HepG2 (cell line): ENCODE measurements around the gene CDKN3. TPM values are rescaled to one million over a fixed set of nuclear protein-coding genes. Genes with fewer than 3 reads are reported as not detected.

Experiments used
- ATAC-seq: fragments of 200-7000 bp; cut with Tn5 transposase; 3 replicates; pipeline ENCODE4 v1.9.1; 2020; ENCODE audit warnings: mild to moderate bottlenecking, moderate library complexity
- BruUV-seq: library from RNA; stranded (reverse); fragments of 400-500 nt; replicated peaks from 2 replicates; lab custom pipeline; 2021; lab: Mats Ljungman, UMichigan
- CTCF ChIA-PET: fragments of 300-600 bp; formaldehyde crosslinking; extraction: SDS; loops from one replicate; lab custom pipeline; 2021; ENCODE audit warnings: low total read pairs, inconsistent platforms, low intra/inter-chr PET ratio; lab: Yijun Ruan, JAX
- POLR2A ChIA-PET: fragments of 350-600 bp; sonication (Branson Sonifier 250); formaldehyde crosslinking; loops from one replicate; lab custom pipeline; 2020; ENCODE audit warnings: antibody characterized with exemption, inconsistent platforms; lab: Yijun Ruan, JAX
- DNase-seq: peaks from one replicate; pipeline ENCODE4 v3.0.0-alpha.2; 2015; ENCODE audit warnings: low spot score
- FAIRE-seq: peaks from 3 replicates; lab custom pipeline; 2011; peaks lifted over from hg19 to GRCh38; lab: Jason Lieb, UNC
- H2AFZ ChIP-seq: one replicate; pipeline ENCODE4 v1.6.1; 2011; ENCODE audit warnings: low read length, inconsistent platforms
- H3K27ac ChIP-seq: fragments of 300-600 bp; 3 replicates; pipeline ENCODE4 v1.8.0; 2011; ENCODE audit warnings: mixed run types, mild to moderate bottlenecking, mixed read lengths, low read length, inconsistent platforms; ENCODE audit not compliant: insufficient read depth; ENCODE audit errors: extremely low read length
- H3K27me3 ChIP-seq, 2 experiments: fragments of 200-600 bp in 1 of 2; 2 replicates in 1 of 2; 3 replicates in 1 of 2; pipeline versions ENCODE4 v1.6.0 to v1.8.0; 2011; ENCODE audit warnings: low read length in 2 of 2, mild to moderate bottlenecking in 2 of 2, moderate library complexity in 2 of 2, inconsistent platforms in 1 of 2; ENCODE audit not compliant: insufficient read depth in 2 of 2, control insufficient read depth in 1 of 2
- H3K36me3 ChIP-seq, 2 experiments: fragments of 200-600 bp in 1 of 2; replicated peaks in 1 of 2; 2 replicates in 1 of 2; 3 replicates in 1 of 2; pipeline versions ENCODE4 v1.5.1 to v1.8.0; 2011; ENCODE audit warnings: low read length in 2 of 2, inconsistent platforms in 1 of 2; ENCODE audit not compliant: insufficient read depth in 2 of 2, control insufficient read depth in 1 of 2
- H3K4me1 ChIP-seq: 2 replicates; pipeline ENCODE4 v1.5.1; 2012; ENCODE audit warnings: low read length, inconsistent platforms; ENCODE audit not compliant: insufficient read depth
- H3K4me2 ChIP-seq: 2 replicates; pipeline ENCODE4 v1.6.0; 2011; ENCODE audit warnings: low read depth, low read length, inconsistent platforms
- H3K4me3 ChIP-seq, 3 experiments: fragments of 200-600 bp in 1 of 3; sonication (generic), shearing (Covaris generic) in 1 of 3; replicated peaks in 1 of 3; 2 replicates each; pipeline ENCODE4 v1.5.1; 2011 to 2016; ENCODE audit warnings: low read length in 3 of 3, inconsistent platforms in 2 of 3, low read depth in 2 of 3, mild to moderate bottlenecking in 2 of 3, control low read depth in 1 of 3, mixed read lengths in 1 of 3; ENCODE audit not compliant: insufficient read depth in 1 of 3
- H3K79me2 ChIP-seq: one replicate; pipeline ENCODE4 v1.6.1; 2011; ENCODE audit warnings: low read length, inconsistent platforms; ENCODE audit not compliant: insufficient read depth
- H3K9ac ChIP-seq: 2 replicates; pipeline ENCODE4 v1.6.0; 2011; ENCODE audit warnings: mild to moderate bottlenecking, low read depth, low read length, inconsistent platforms; ENCODE audit not compliant: insufficient read depth
- H3K9me3 ChIP-seq: 2 replicates; pipeline ENCODE4 v1.5.1; 2012; ENCODE audit warnings: mild to moderate bottlenecking, low read length
- H4K20me1 ChIP-seq: 2 replicates; pipeline ENCODE4 v1.6.0; 2011; ENCODE audit warnings: inconsistent platforms, mild to moderate bottlenecking, low read length, moderate library complexity; ENCODE audit not compliant: insufficient read depth
- CBX2 ChIP-seq, 2 experiments: fragments of 200-600 bp in 1 of 2; sonication (generic); formaldehyde crosslinking in 1 of 2; IDR thresholded peaks; 2 replicates each; pipeline versions ENCODE4 v1.7.0 to v1.8.1; 2018 to 2022; ENCODE audit warnings: low read depth in 2 of 2, low read length in 1 of 2, mild to moderate bottlenecking in 1 of 2, missing genetic modification reagents in 1 of 2
- HMG20A ChIP-seq: IDR thresholded peaks from 2 replicates; pipeline ENCODE4 v1.6.1; 2016; ENCODE audit warnings: borderline replicate concordance
- KLF12 ChIP-seq: sonication (generic); formaldehyde crosslinking; IDR thresholded peaks from 2 replicates; pipeline ENCODE4 v1.4.0; 2020; ENCODE audit warnings: missing genetic modification reagents, borderline replicate concordance
- MAFF ChIP-seq: IDR thresholded peaks from 2 replicates; pipeline ENCODE4 v1.6.1; 2011; ENCODE audit warnings: low read depth, low read length, improper control_type of control experiment
- MBNL3 ChIP-seq: fragments of 250-450 bp; sonication (Bioruptor Pico); conservative IDR thresholded peaks from 2 replicates; pipeline ENCODE4 v1.8.0; 2022; ENCODE audit warnings: mild to moderate bottlenecking, inconsistent platforms
- NFIC ChIP-seq: IDR thresholded peaks from 2 replicates; pipeline ENCODE4 v1.6.1; 2012; ENCODE audit warnings: mild to moderate bottlenecking, low read length, inconsistent platforms
- TMF1 ChIP-seq: sonication (generic); formaldehyde crosslinking; IDR thresholded peaks from 2 replicates; pipeline ENCODE4 v1.8.1; 2022; ENCODE audit warnings: low read depth, missing genetic modification reagents
- XBP1 ChIP-seq: sonication (generic); formaldehyde crosslinking; IDR thresholded peaks from 2 replicates; pipeline ENCODE4 v1.5.0; 2020; ENCODE audit warnings: missing genetic modification reagents
- ZBTB1 ChIP-seq: sonication (generic); formaldehyde crosslinking; IDR thresholded peaks from 2 replicates; pipeline ENCODE4 v1.4.0; 2020; ENCODE audit warnings: missing genetic modification reagents, borderline replicate concordance
- ZNF138 ChIP-seq: sonication (generic); formaldehyde crosslinking; IDR thresholded peaks from 2 replicates; pipeline ENCODE4 v1.5.0; 2020; ENCODE audit warnings: mild to moderate bottlenecking, low read depth, missing genetic modification reagents
- ZNF510 ChIP-seq: sonication (generic); formaldehyde crosslinking; IDR thresholded peaks from 2 replicates; pipeline ENCODE4 v1.4.0; 2020; ENCODE audit warnings: low read depth, mild to moderate bottlenecking, missing genetic modification reagents
- WGBS: methylation state at CpG from one replicate; pipeline ENCODE4 v1.1.6; 2017; ENCODE audit warnings: low lambda C conversion rate; 5-methylcytosine and 5-hydroxymethylcytosine counted together
- in situ Hi-C: cut with HindIII; loops from 2 replicates; pipeline ENCODE4 v1.10.0; 2017; ENCODE audit warnings: low pct_unique_long_range_greater_than_20kb; ENCODE audit not compliant: extremely low pct_ligation_motif_present
- intact Hi-C: fragments of 100-400 bp; cut with micrococcal nuclease; formaldehyde crosslinking; loops from one replicate; pipeline ENCODE4 v1.10.0; 2022; ENCODE audit not compliant: unreplicated experiment
- polyA plus RNA-seq, 8 experiments: library from polyadenylated mRNA; depleted of rRNA in 3 of 8; stranded (reverse) in 7 of 8; unstranded in 1 of 8; fragments of >200 nt; fragmentation: Illumina TruSeq in 4 of 8; extraction: Trizol in 4 of 8; gene quantifications; 2 replicates each; pipeline versions ENCODE4 v1.2.1 to v1.2.3, GENCODE V29; 2011 to 2016; ENCODE audit warnings: low read depth in 4 of 8, missing spikeins in 1 of 8, mixed read lengths in 1 of 8; ENCODE audit not compliant: insufficient read depth in 1 of 8
- total RNA-seq, 5 experiments: library from RNA; depleted of rRNA; stranded (reverse); fragments of >200 nt; fragmentation: Illumina TruSeq; extraction: Trizol; gene quantifications; 2 replicates each; pipeline ENCODE4 v1.2.3, GENCODE V29; 2016; ENCODE audit warnings: low read depth in 1 of 5
- TF ChIP-seq, protein P1 (sequence below): sonication (generic); formaldehyde crosslinking; IDR thresholded peaks from 2 replicates; pipeline ENCODE4 v1.4.0; 2020; ENCODE audit warnings: missing genetic modification reagents, borderline replicate concordance
- TF ChIP-seq, protein P2 (sequence below): sonication (generic); formaldehyde crosslinking; conservative IDR thresholded peaks from 2 replicates; pipeline ENCODE4 v1.8.0; 2022; ENCODE audit warnings: missing genetic modification reagents
- TF ChIP-seq, protein P3 (sequence below): sonication (generic); formaldehyde crosslinking; IDR thresholded peaks from 2 replicates; pipeline ENCODE4 v1.8.0; 2022; ENCODE audit warnings: missing genetic modification reagents, mild to moderate bottlenecking, inconsistent platforms, borderline replicate concordance
- TF ChIP-seq, protein P4 (sequence below): sonication (generic); formaldehyde crosslinking; IDR thresholded peaks from 2 replicates; pipeline ENCODE4 v1.8.1; 2023; ENCODE audit warnings: mild to moderate bottlenecking, inconsistent platforms, moderate library complexity, missing genetic modification reagents, borderline replicate concordance

Gene CDKN3
- total and polyA plus RNA-seq, 2 of the 13 experiments (the other 11 are each of a cell fraction or from before 2014, with no cell fraction given): 63.0 to 88.9 TPM

DNA sequence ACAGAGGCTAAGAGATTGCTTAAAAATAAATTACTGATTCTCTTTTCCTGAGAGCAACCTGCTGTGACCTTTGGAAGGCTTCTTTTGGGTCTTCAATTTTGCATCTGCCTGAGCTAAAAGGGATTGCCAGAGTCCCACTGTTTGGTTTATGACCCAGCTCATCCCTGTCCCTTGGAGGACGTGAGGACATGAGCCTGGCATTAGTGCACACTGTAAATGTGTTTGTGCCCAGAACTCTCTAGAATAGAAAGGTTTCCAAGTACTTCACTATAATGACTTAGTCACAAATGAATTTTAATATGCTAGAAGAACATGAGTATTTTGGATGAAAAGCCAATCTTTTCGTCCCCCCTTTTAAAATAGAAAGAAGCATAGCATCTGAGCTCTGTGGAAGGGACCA lies 47.1 kb upstream of the CDKN3 start (continued):
- TF ChIP-seq, protein P1, sequence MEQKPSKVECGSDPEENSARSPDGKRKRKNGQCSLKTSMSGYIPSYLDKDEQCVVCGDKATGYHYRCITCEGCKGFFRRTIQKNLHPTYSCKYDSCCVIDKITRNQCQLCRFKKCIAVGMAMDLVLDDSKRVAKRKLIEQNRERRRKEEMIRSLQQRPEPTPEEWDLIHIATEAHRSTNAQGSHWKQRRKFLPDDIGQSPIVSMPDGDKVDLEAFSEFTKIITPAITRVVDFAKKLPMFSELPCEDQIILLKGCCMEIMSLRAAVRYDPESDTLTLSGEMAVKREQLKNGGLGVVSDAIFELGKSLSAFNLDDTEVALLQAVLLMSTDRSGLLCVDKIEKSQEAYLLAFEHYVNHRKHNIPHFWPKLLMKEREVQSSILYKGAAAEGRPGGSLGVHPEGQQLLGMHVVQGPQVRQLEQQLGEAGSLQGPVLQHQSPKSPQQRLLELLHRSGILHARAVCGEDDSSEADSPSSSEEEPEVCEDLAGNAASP (CRISPR knock-in tag): no peak
- no peak for TF ChIP-seq ZBTB1
- TF ChIP-seq, protein P2, sequence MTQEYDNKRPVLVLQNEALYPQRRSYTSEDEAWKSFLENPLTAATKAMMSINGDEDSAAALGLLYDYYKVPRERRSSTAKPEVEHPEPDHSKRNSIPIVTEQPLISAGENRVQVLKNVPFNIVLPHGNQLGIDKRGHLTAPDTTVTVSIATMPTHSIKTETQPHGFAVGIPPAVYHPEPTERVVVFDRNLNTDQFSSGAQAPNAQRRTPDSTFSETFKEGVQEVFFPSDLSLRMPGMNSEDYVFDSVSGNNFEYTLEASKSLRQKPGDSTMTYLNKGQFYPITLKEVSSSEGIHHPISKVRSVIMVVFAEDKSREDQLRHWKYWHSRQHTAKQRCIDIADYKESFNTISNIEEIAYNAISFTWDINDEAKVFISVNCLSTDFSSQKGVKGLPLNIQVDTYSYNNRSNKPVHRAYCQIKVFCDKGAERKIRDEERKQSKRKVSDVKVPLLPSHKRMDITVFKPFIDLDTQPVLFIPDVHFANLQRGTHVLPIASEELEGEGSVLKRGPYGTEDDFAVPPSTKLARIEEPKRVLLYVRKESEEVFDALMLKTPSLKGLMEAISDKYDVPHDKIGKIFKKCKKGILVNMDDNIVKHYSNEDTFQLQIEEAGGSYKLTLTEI (CRISPR knock-in tag): no peak
- TF ChIP-seq, protein P3, sequence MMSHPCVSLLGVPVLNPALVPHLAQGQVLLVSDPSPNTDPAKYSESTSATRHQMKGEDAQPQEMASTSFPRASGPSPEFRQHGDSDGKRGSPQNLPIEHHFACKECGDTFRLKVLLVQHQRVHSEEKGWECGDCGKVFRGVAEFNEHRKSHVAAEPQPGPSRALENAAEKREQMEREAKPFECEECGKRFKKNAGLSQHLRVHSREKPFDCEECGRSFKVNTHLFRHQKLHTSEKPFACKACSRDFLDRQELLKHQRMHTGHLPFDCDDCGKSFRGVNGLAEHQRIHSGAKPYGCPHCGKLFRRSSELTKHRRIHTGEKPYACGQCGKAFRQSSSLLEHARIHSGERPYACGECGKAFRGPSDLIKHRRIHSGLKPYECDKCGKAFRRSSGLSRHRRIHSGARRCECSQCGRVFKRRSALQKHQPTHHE (CRISPR knock-in tag): no peak
- TF ChIP-seq MAFF: no peak
- TF ChIP-seq ZNF138: no peak
- TF ChIP-seq ZNF510: no peak
- TF ChIP-seq, all 625 proteins: peak for 0

DNA sequence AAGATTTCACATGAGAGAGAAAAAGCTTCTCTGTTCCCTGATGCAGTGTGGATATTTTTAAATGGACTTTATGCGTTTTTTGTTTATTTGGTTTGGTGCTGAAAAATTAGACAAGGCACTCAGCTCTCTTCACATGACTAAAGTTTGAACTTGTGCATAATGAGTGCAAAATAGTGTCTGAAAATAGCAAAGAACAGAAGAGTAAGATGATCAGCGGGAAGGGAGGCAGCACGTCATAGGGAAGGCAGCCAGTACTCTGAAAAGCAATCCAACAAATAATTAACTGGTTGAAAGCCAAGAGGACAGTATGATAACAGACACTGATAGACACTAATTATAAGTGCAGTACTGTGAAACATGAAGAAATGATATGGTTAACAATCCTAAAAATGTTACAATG lies 46.6 kb upstream of the CDKN3 start:
- Histone ChIP-seq H3K36me3 (no peaks in the 10 kb centered on the region), H3K4me1 (peaks cover 56% of the 10 kb centered on the region), H3K4me2 (no peak overlapping the region), H3K4me3 (no peak overlapping the region), H3K27ac (no peak overlapping the region), H3K79me2 (no peaks in the 10 kb centered on the region), H3K27me3 (no peaks in the 10 kb centered on the region), H3K9ac (no peak overlapping the region), H3K9me3 (no peaks in the 10 kb centered on the region), H2AFZ (no peak overlapping the region), H4K20me1 (no peaks in the 10 kb centered on the region)
- FAIRE-seq (no peak), DNase-seq (no peak), ATAC-seq (no peak)
- no peak for TF ChIP-seq XBP1 (CRISPR knock-in tag)
- no peak for TF ChIP-seq CBX2 (IDR thresholded peaks at IDR 0.05; ENCODE audit: low read depth, low read length)
- no peak for TF ChIP-seq CBX2 (CRISPR knock-in tag; IDR thresholded peaks at IDR 0.05; ENCODE audit: low read depth)
- no peak for TF ChIP-seq MBNL3
- TF ChIP-seq, protein P4, sequence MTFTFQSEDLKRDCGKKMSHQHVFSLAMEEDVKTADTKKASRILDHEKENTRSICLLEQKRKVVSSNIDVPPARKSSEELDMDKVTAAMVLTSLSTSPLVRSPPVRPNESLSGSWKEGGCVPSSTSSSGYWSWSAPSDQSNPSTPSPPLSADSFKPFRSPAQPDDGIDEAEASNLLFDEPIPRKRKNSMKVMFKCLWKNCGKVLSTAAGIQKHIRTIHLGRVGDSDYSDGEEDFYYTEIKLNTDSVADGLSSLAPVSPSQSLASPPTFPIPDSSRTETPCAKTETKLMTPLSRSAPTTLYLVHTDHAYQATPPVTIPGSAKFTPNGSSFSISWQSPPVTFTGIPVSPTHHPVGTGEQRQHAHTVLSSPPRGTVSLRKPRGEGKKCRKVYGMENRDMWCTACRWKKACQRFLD (CRISPR knock-in tag): no peak
- TF ChIP-seq HMG20A (CRISPR knock-in tag): no peak
- TF ChIP-seq KLF12: no peak
- TF ChIP-seq TMF1 (CRISPR knock-in tag): no peak
- no peak for TF ChIP-seq NFIC
- ChIA-PET POLR2A (interaction anchor here (1.1 to 1.8 kb wide), 2 partner anchors 70 to 396 kb away, joined by 3 to 4 read pairs; no protein-coding TSS in a partner anchor), CTCF (no interaction called here)
- no TSS peak for BruUV-seq
- in situ Hi-C loops: no loop called here
- 64% methylated on average over 3 of the region's 3 CpGs for WGBS
- intact Hi-C loops: loop anchor here (5.0 kb wide), 1 partner anchor 393 kb away; the partner anchor contains the start of gene BMP4
